CD4-positive, alpha-beta T cell (primary cell): ENCODE results near the gene CSTF3. TPM values are rescaled to one million over a fixed set of nuclear protein-coding genes. Genes with fewer than 3 reads are reported as not detected.
"Not testable (repeated sequence)": the region's sequence is repeated elsewhere in the genome, so short reads cannot be mapped to it uniquely, and the experiment has no call there.

Source experiments
- ATAC-seq: fragments of 200-7000 bp; cut with Tn5 transposase; one replicate; pipeline ENCODE4 v1.10.0; 2022; ENCODE audit warnings: mild to moderate bottlenecking; ENCODE audit not compliant: poor library complexity
- CTCF ChIA-PET: fragments of 350-600 bp; sonication (Branson Sonifier 250); formaldehyde crosslinking; loops from one replicate; lab custom pipeline; 2021; ENCODE audit warnings: antibody characterized with exemption, inconsistent platforms; lab: Charles Lee
- POLR2A ChIA-PET: fragments of 350-600 bp; sonication (Branson Sonifier 250); formaldehyde crosslinking; loops from one replicate; lab custom pipeline; 2021; ENCODE audit warnings: antibody characterized with exemption, inconsistent platforms; lab: Charles Lee
- DNase-seq, 14 experiments: peaks; one replicate each; pipeline ENCODE4 v3.0.0-alpha.2; 2013 to 2020; ENCODE audit warnings: mixed read lengths in 2 of 14
- H3K27ac ChIP-seq, 2 donors: one replicate each; pipeline versions ENCODE4 v1.5.1 to v1.7.0; 2013; ENCODE audit warnings: low read length in 2 of 2, low read depth in 1 of 2, mild to moderate bottlenecking in 1 of 2
- H3K27me3 ChIP-seq, 2 experiments: 1 replicate in 1 of 2; 2 replicates in 1 of 2; pipeline versions ENCODE4 v1.6.1 to v1.7.0; 2013; ENCODE audit warnings: low read length in 2 of 2, control low read depth in 1 of 2, mild to moderate bottlenecking in 1 of 2, moderate library complexity in 1 of 2; ENCODE audit not compliant: insufficient read depth in 2 of 2, control insufficient read depth in 1 of 2
- H3K36me3 ChIP-seq: one replicate; pipeline ENCODE4 v1.6.1; 2013; ENCODE audit warnings: low read length, control low read depth; ENCODE audit not compliant: insufficient read depth
- H3K4me1 ChIP-seq: one replicate; pipeline ENCODE4 v1.6.1; 2013; ENCODE audit warnings: low read length, control low read depth; ENCODE audit not compliant: insufficient read depth
- H3K4me3 ChIP-seq: one replicate; pipeline ENCODE4 v1.5.1; 2013; ENCODE audit warnings: mild to moderate bottlenecking, low read length, moderate library complexity
- H3K9me3 ChIP-seq, 2 experiments: 1 replicate in 1 of 2; 2 replicates in 1 of 2; pipeline versions ENCODE4 v1.6.1 to v1.7.0; 2013; ENCODE audit warnings: low read length in 2 of 2, mild to moderate bottlenecking in 2 of 2, control low read depth in 1 of 2, moderate library complexity in 1 of 2; ENCODE audit not compliant: control insufficient read depth in 1 of 2, insufficient read depth in 1 of 2
- H3K27ac Mint-ChIP-seq: one replicate; pipeline ENCODE4 v1.8.0; 2020; ENCODE audit warnings: mixed read lengths
- H3K27me3 Mint-ChIP-seq: one replicate; pipeline ENCODE4 v1.8.0; 2021; ENCODE audit warnings: mixed read lengths
- H3K36me3 Mint-ChIP-seq: one replicate; pipeline ENCODE4 v1.8.0; 2021; ENCODE audit warnings: low read depth, mixed read lengths
- H3K4me1 Mint-ChIP-seq: one replicate; pipeline ENCODE4 v1.8.0; 2021; ENCODE audit warnings: low read depth, mixed read lengths
- H3K4me3 Mint-ChIP-seq: one replicate; pipeline ENCODE4 v1.8.0; 2020; ENCODE audit warnings: mild to moderate bottlenecking, mixed read lengths
- H3K9me3 Mint-ChIP-seq: one replicate; pipeline ENCODE4 v1.8.0; 2020; ENCODE audit warnings: mixed read lengths
- CTCF ChIP-seq: fragments of 200-600 bp; IDR thresholded peaks from one replicate; pipeline ENCODE4 v1.8.0; 2022; ENCODE audit warnings: antibody characterized with exemption, mild to moderate bottlenecking
- intact Hi-C, 2 experiments: fragments of 100-400 bp; cut with DNase I in 1 of 2; cut with micrococcal nuclease in 1 of 2; formaldehyde crosslinking; loops; one replicate each; pipeline versions ENCODE4 v1.15.1 to v1.9.0; 2023 to 2025; cut with DNase I, micrococcal nuclease
- total RNA-seq, 174 experiments: library from RNA in 2 of 174; stranded (reverse) in 2 of 174; gene quantifications; one replicate each; pipeline ENCODE4 v1.2.3 and lab custom pipeline; 2021 to 2026

The CSTF3 gene
- total RNA-seq, 2 experiments from 2014 or later: 6.4 to 9.9 TPM

GRCh38 chr11:33057284-33057683 is 104.0 kb downstream of the CSTF3 start:
- Histone ChIP-seq H3K27ac (no peak overlapping the region), H3K4me3 (no peak overlapping the region), H3K27me3 (no peaks in the 10 kb centered on the region), H3K36me3 (peaks cover 34% of the 10 kb centered on the region), H3K9me3 (no peaks in the 10 kb centered on the region), H3K4me1 (no peaks in the 10 kb centered on the region)
- Mint-ChIP-seq H3K4me1 (peaks cover 14% of the 10 kb centered on the region), H3K4me3 (no peak overlapping the region), H3K36me3 (peaks cover 37% of the 10 kb centered on the region), H3K9me3 (no peaks in the 10 kb centered on the region), H3K27ac (no peak overlapping the region), H3K27me3 (no peaks in the 10 kb centered on the region)
- DNase-seq (no peak), ATAC-seq (no peak)
- TF ChIP-seq CTCF: no peak
- ChIA-PET CTCF (interaction anchor here (1.6 to 1.9 kb wide), 2 partner anchors 8 to 18 kb away, joined by 4 to 6 read pairs; partner anchors contain the start of gene TCP11L1), POLR2A (interaction anchor here (0.6 kb wide), 1 partner anchor 35 kb away, joined by 3 read pairs; no protein-coding TSS in a partner anchor)
- intact Hi-C loops: no loop called here

- no peak overlapping the region for H3K4me3 ChIP-seq
- no peak overlapping the region for H3K4me3 Mint-ChIP-seq
- peaks cover 10% of the 10 kb centered on the region for H3K4me1 Mint-ChIP-seq
- H3K27ac ChIP-seq: no peak overlapping the region
- DNase-seq: no peak
- no peaks in the 10 kb centered on the region for H3K4me1 ChIP-seq
- ATAC-seq: no peak
- no peaks in the 10 kb centered on the region for H3K27me3 Mint-ChIP-seq
- no peaks in the 10 kb centered on the region for H3K27me3 ChIP-seq
- CTCF ChIA-PET: interaction anchor here (2.7 kb wide), 1 partner anchor 10 kb away, joined by 12 read pairs; no protein-coding TSS in a partner anchor
- H3K36me3 Mint-ChIP-seq: peaks cover 30% of the 10 kb centered on the region
- TF ChIP-seq CTCF: no peak
- intact Hi-C loops: no loop called here
- H3K9me3 ChIP-seq: no peaks in the 10 kb centered on the region
- no peaks in the 10 kb centered on the region for H3K9me3 Mint-ChIP-seq
- no peak overlapping the region for H3K27ac Mint-ChIP-seq
- POLR2A ChIA-PET: no interaction called here
- peaks cover 34% of the 10 kb centered on the region for H3K36me3 ChIP-seq
Measured at GRCh38 chr11:33055375-33055774, 105.9 kb downstream of the CSTF3 start.

GRCh38 chr11:33052231-33052630 is 109.0 kb downstream of the CSTF3 start:
- H3K4me3 Mint-ChIP-seq: no peak overlapping the region

GRCh38 chr11:33049565-33050408 is 111.5 kb downstream of the CSTF3 start:
- H3K4me3 Mint-ChIP-seq, H3K27ac ChIP-seq, H3K9me3 Mint-ChIP-seq, ATAC-seq, H3K4me1 ChIP-seq, CTCF ChIA-PET, H3K4me3 ChIP-seq, H3K9me3 ChIP-seq, H3K27me3 ChIP-seq, DNase-seq, H3K4me1 Mint-ChIP-seq, POLR2A ChIA-PET, H3K27me3 Mint-ChIP-seq, H3K27ac Mint-ChIP-seq: not testable (repeated sequence)
- H3K36me3 Mint-ChIP-seq: peaks cover 46% of the 10 kb centered on the region
- peaks cover 33% of the 10 kb centered on the region for H3K36me3 ChIP-seq
- intact Hi-C loops: loop anchor here in 1 of 2 experiments (10.0 kb wide), 1 partner anchor 465 kb away; the partner anchor contains the start of gene EIF3M

More at GRCh38 chr11:33052231-33052630, 109.0 kb downstream of the CSTF3 start:
- Histone ChIP-seq H3K36me3 (peaks cover 27% of the 10 kb centered on the region), H3K27ac (no peak overlapping the region), H3K9me3 (no peaks in the 10 kb centered on the region), H3K4me3 (no peak overlapping the region), H3K4me1 (no peaks in the 10 kb centered on the region), H3K27me3 (no peaks in the 10 kb centered on the region)
- no peak for TF ChIP-seq CTCF
- Mint-ChIP-seq H3K4me1 (peaks cover 4% of the 10 kb centered on the region), H3K9me3 (no peaks in the 10 kb centered on the region), H3K27me3 (no peaks in the 10 kb centered on the region), H3K36me3 (peaks cover 34% of the 10 kb centered on the region), H3K27ac (no peak overlapping the region)
- ATAC-seq (no peak), DNase-seq (peak in 1 of 14 experiments; percentile 8)
- intact Hi-C loops: no loop called here
- ChIA-PET POLR2A (interaction anchor here (0.6 to 1.2 kb wide), 2 partner anchors 13 to 36 kb away, joined by 3 to 5 read pairs; partner anchors contain the start of gene TCP11L1), CTCF (interaction anchor here (0.7 kb wide), 1 partner anchor 206 kb away, joined by 4 read pairs; no protein-coding TSS in a partner anchor)

- H3K27ac Mint-ChIP-seq, H3K9me3 Mint-ChIP-seq, H3K27ac ChIP-seq, H3K9me3 ChIP-seq, ATAC-seq, H3K4me1 ChIP-seq, H3K27me3 Mint-ChIP-seq, H3K4me3 ChIP-seq, H3K4me3 Mint-ChIP-seq, CTCF ChIA-PET, H3K4me1 Mint-ChIP-seq, H3K27me3 ChIP-seq, POLR2A ChIA-PET: not testable (repeated sequence)
- H3K36me3 ChIP-seq: peaks cover 37% of the 10 kb centered on the region
- H3K36me3 Mint-ChIP-seq: peaks cover 52% of the 10 kb centered on the region
- peak in 2 of 14 experiments; percentile 34 to 49 for DNase-seq
- intact Hi-C loops: loop anchor here in 1 of 2 experiments (10.0 kb wide), 1 partner anchor 464 kb away; the partner anchor contains the start of gene EIF3M
Measured at GRCh38 chr11:33048701-33049100, 112.6 kb downstream of the CSTF3 start.
